HG02938 (cell line): ENCODE data around the gene PSMB4.
"Not testable (repeated sequence)": the region's sequence is repeated elsewhere in the genome, so short reads cannot be mapped to it uniquely, and the experiment has no call there.

Source experiments
- ATAC-seq: cut with Tn5 transposase; IDR thresholded peaks from one replicate; pipeline ENCODE4 v1.9.1; 2021; ENCODE audit warnings: mild to moderate bottlenecking, moderate library complexity; ENCODE audit not compliant: unreplicated experiment

The PSMB4 gene

GRCh38 chr1:151436985-151437384 lies 37.6 kb downstream of the PSMB4 start:
- no peak for ATAC-seq

GRCh38 chr1:151437396-151437795 lies 38.0 kb downstream of the PSMB4 start:
- not testable (repeated sequence) for ATAC-seq

- ATAC-seq = no peak
These were observed 44.7 kb downstream of the PSMB4 start for GRCh38 chr1:151443846-151444782.

- no peak for ATAC-seq
These were observed 45.4 kb downstream of the PSMB4 start for GRCh38 chr1:151444783-151445177.

- no peak for ATAC-seq
These were observed 48.3 kb downstream of the PSMB4 start for GRCh38 chr1:151447696-151448095.
